HepG2 (cell line): ENCODE data around the gene KCNK2. TPM values are rescaled to one million over a fixed set of nuclear protein-coding genes. Genes with fewer than 3 reads are reported as not detected.

Source experiments
- ATAC-seq: fragments of 200-7000 bp; cut with Tn5 transposase; 3 replicates; pipeline ENCODE4 v1.9.1; 2020; ENCODE audit warnings: mild to moderate bottlenecking, moderate library complexity
- BruUV-seq: library from RNA; stranded (reverse); fragments of 400-500 nt; replicated peaks from 2 replicates; lab custom pipeline; 2021; lab: Mats Ljungman, UMichigan
- CTCF ChIA-PET: fragments of 300-600 bp; formaldehyde crosslinking; extraction: SDS; loops from one replicate; lab custom pipeline; 2021; ENCODE audit warnings: low total read pairs, inconsistent platforms, low intra/inter-chr PET ratio; lab: Yijun Ruan, JAX
- POLR2A ChIA-PET: fragments of 350-600 bp; sonication (Branson Sonifier 250); formaldehyde crosslinking; loops from one replicate; lab custom pipeline; 2020; ENCODE audit warnings: antibody characterized with exemption, inconsistent platforms; lab: Yijun Ruan, JAX
- DNase-seq: peaks from one replicate; pipeline ENCODE4 v3.0.0-alpha.2; 2015; ENCODE audit warnings: low spot score
- FAIRE-seq: peaks from 3 replicates; lab custom pipeline; 2011; peaks lifted over from hg19 to GRCh38; lab: Jason Lieb, UNC
- H2AFZ ChIP-seq: one replicate; pipeline ENCODE4 v1.6.1; 2011; ENCODE audit warnings: low read length, inconsistent platforms
- H3K27ac ChIP-seq: fragments of 300-600 bp; 3 replicates; pipeline ENCODE4 v1.8.0; 2011; ENCODE audit warnings: mixed run types, mild to moderate bottlenecking, mixed read lengths, low read length, inconsistent platforms; ENCODE audit not compliant: insufficient read depth; ENCODE audit errors: extremely low read length
- H3K27me3 ChIP-seq, 2 experiments: fragments of 200-600 bp in 1 of 2; 2 replicates in 1 of 2; 3 replicates in 1 of 2; pipeline versions ENCODE4 v1.6.0 to v1.8.0; 2011; ENCODE audit warnings: low read length in 2 of 2, mild to moderate bottlenecking in 2 of 2, moderate library complexity in 2 of 2, inconsistent platforms in 1 of 2; ENCODE audit not compliant: insufficient read depth in 2 of 2, control insufficient read depth in 1 of 2
- H3K36me3 ChIP-seq, 2 experiments: fragments of 200-600 bp in 1 of 2; replicated peaks in 1 of 2; 2 replicates in 1 of 2; 3 replicates in 1 of 2; pipeline versions ENCODE4 v1.5.1 to v1.8.0; 2011; ENCODE audit warnings: low read length in 2 of 2, inconsistent platforms in 1 of 2; ENCODE audit not compliant: insufficient read depth in 2 of 2, control insufficient read depth in 1 of 2
- H3K4me1 ChIP-seq: 2 replicates; pipeline ENCODE4 v1.5.1; 2012; ENCODE audit warnings: low read length, inconsistent platforms; ENCODE audit not compliant: insufficient read depth
- H3K4me2 ChIP-seq: 2 replicates; pipeline ENCODE4 v1.6.0; 2011; ENCODE audit warnings: low read depth, low read length, inconsistent platforms
- H3K4me3 ChIP-seq, 3 experiments: fragments of 200-600 bp in 1 of 3; sonication (generic), shearing (Covaris generic) in 1 of 3; replicated peaks in 1 of 3; 2 replicates each; pipeline ENCODE4 v1.5.1; 2011 to 2016; ENCODE audit warnings: low read length in 3 of 3, inconsistent platforms in 2 of 3, low read depth in 2 of 3, mild to moderate bottlenecking in 2 of 3, control low read depth in 1 of 3, mixed read lengths in 1 of 3; ENCODE audit not compliant: insufficient read depth in 1 of 3
- H3K79me2 ChIP-seq: one replicate; pipeline ENCODE4 v1.6.1; 2011; ENCODE audit warnings: low read length, inconsistent platforms; ENCODE audit not compliant: insufficient read depth
- H3K9ac ChIP-seq: 2 replicates; pipeline ENCODE4 v1.6.0; 2011; ENCODE audit warnings: mild to moderate bottlenecking, low read depth, low read length, inconsistent platforms; ENCODE audit not compliant: insufficient read depth
- H3K9me3 ChIP-seq: 2 replicates; pipeline ENCODE4 v1.5.1; 2012; ENCODE audit warnings: mild to moderate bottlenecking, low read length
- H4K20me1 ChIP-seq: 2 replicates; pipeline ENCODE4 v1.6.0; 2011; ENCODE audit warnings: inconsistent platforms, mild to moderate bottlenecking, low read length, moderate library complexity; ENCODE audit not compliant: insufficient read depth
- FLYWCH1 ChIP-seq: sonication (generic); formaldehyde crosslinking; IDR thresholded peaks from 2 replicates; pipeline ENCODE4 v1.8.1; 2023; ENCODE audit warnings: mild to moderate bottlenecking, missing genetic modification reagents
- KAT2B ChIP-seq: fragments of 150-350 bp; IDR thresholded peaks from 2 replicates; pipeline ENCODE4 v1.6.1; 2014; ENCODE audit warnings: low read depth, low read length, borderline replicate concordance
- MXI1 ChIP-seq: IDR thresholded peaks from 3 replicates; pipeline ENCODE4 v1.6.1; 2012; ENCODE audit warnings: low read depth, low read length, inconsistent platforms, borderline replicate concordance
- PBX3 ChIP-seq: sonication (generic); formaldehyde crosslinking; IDR thresholded peaks from 2 replicates; pipeline ENCODE4 v1.8.1; 2023; ENCODE audit warnings: missing genetic modification reagents, inconsistent platforms, borderline replicate concordance
- USF2 ChIP-seq, 2 experiments: sonication (generic) in 1 of 2; formaldehyde crosslinking in 1 of 2; IDR thresholded peaks; 2 replicates each; pipeline versions ENCODE4 v1.5.1 to v1.6.1; 2011 to 2020; ENCODE audit warnings: borderline replicate concordance in 1 of 2, low read depth in 1 of 2, low read length in 1 of 2, mild to moderate bottlenecking in 1 of 2, missing genetic modification reagents in 1 of 2, moderate library complexity in 1 of 2
- ZNF280B ChIP-seq: sonication (generic); formaldehyde crosslinking; IDR thresholded peaks from 2 replicates; pipeline ENCODE4 v1.5.0; 2020; ENCODE audit warnings: missing genetic modification reagents, mild to moderate bottlenecking, borderline replicate concordance
- ZNF609 ChIP-seq: sonication (generic); formaldehyde crosslinking; IDR thresholded peaks from 2 replicates; pipeline ENCODE4 v1.4.0; 2020; ENCODE audit warnings: mild to moderate bottlenecking, missing genetic modification reagents, borderline replicate concordance
- in situ Hi-C: cut with HindIII; loops from 2 replicates; pipeline ENCODE4 v1.10.0; 2017; ENCODE audit warnings: low pct_unique_long_range_greater_than_20kb; ENCODE audit not compliant: extremely low pct_ligation_motif_present
- intact Hi-C: fragments of 100-400 bp; cut with micrococcal nuclease; formaldehyde crosslinking; loops from one replicate; pipeline ENCODE4 v1.10.0; 2022; ENCODE audit not compliant: unreplicated experiment
- polyA plus RNA-seq, 8 experiments: library from polyadenylated mRNA; depleted of rRNA in 3 of 8; stranded (reverse) in 7 of 8; unstranded in 1 of 8; fragments of >200 nt; fragmentation: Illumina TruSeq in 4 of 8; extraction: Trizol in 4 of 8; gene quantifications; 2 replicates each; pipeline versions ENCODE4 v1.2.1 to v1.2.3, GENCODE V29; 2011 to 2016; ENCODE audit warnings: low read depth in 4 of 8, missing spikeins in 1 of 8, mixed read lengths in 1 of 8; ENCODE audit not compliant: insufficient read depth in 1 of 8
- total RNA-seq, 5 experiments: library from RNA; depleted of rRNA; stranded (reverse); fragments of >200 nt; fragmentation: Illumina TruSeq; extraction: Trizol; gene quantifications; 2 replicates each; pipeline ENCODE4 v1.2.3, GENCODE V29; 2016; ENCODE audit warnings: low read depth in 1 of 5
- TF ChIP-seq, protein P1 (sequence below): sonication (generic); formaldehyde crosslinking; IDR thresholded peaks from 2 replicates; pipeline ENCODE4 v1.9.0; 2021; ENCODE audit warnings: missing genetic modification reagents, borderline replicate concordance

The KCNK2 gene
- total and polyA plus RNA-seq, 2 of the 13 experiments (the other 11 are each of a cell fraction or from before 2014, with no cell fraction given), result not detected

- no peak for ATAC-seq
- Histone ChIP-seq H4K20me1 (no peaks in the 10 kb centered on the region), H3K79me2 (no peaks in the 10 kb centered on the region), H3K4me1 (no peaks in the 10 kb centered on the region), H3K9ac (no peak overlapping the region), H3K9me3 (no peaks in the 10 kb centered on the region), H3K4me3 (no peak overlapping the region), H3K27ac (no peak overlapping the region), H3K36me3 (no peaks in the 10 kb centered on the region), H3K4me2 (no peak overlapping the region), H3K27me3 (no peaks in the 10 kb centered on the region), H2AFZ (no peak overlapping the region)
- no peak for FAIRE-seq
- no TSS peak for BruUV-seq
- intact Hi-C loops, result no loop called here
- ChIA-PET POLR2A (no interaction called here), CTCF (no interaction called here)
- DNase-seq, result no peak
- in situ Hi-C loops, result no loop called here
- TF ChIP-seq FLYWCH1 (CRISPR knock-in tag) (no peak), ZNF280B (CRISPR knock-in tag) (no peak), MXI1 (no peak), ZNF609 (CRISPR knock-in tag) (no peak), USF2 (IDR thresholded peaks at IDR 0.05; ENCODE audit: low read depth, low read length) (no peak), USF2 (CRISPR knock-in tag; IDR thresholded peaks at IDR 0.05; ENCODE audit: borderline replicate concordance) (no peak), PBX3 (no peak), KAT2B (no peak)
- TF ChIP-seq, protein P1, sequence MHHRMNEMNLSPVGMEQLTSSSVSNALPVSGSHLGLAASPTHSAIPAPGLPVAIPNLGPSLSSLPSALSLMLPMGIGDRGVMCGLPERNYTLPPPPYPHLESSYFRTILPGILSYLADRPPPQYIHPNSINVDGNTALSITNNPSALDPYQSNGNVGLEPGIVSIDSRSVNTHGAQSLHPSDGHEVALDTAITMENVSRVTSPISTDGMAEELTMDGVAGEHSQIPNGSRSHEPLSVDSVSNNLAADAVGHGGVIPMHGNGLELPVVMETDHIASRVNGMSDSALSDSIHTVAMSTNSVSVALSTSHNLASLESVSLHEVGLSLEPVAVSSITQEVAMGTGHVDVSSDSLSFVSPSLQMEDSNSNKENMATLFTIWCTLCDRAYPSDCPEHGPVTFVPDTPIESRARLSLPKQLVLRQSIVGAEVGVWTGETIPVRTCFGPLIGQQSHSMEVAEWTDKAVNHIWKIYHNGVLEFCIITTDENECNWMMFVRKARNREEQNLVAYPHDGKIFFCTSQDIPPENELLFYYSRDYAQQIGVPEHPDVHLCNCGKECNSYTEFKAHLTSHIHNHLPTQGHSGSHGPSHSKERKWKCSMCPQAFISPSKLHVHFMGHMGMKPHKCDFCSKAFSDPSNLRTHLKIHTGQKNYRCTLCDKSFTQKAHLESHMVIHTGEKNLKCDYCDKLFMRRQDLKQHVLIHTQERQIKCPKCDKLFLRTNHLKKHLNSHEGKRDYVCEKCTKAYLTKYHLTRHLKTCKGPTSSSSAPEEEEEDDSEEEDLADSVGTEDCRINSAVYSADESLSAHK, result no peak
Measured at GRCh38 chr1:215052256-215053015, 30.1 kb upstream of the KCNK2 start.
